Effector CD4-positive, alpha-beta T cell (primary cell): ENCODE results near the gene KRTAP20-2.

Experiments
- DNase-seq: peaks from one replicate; pipeline ENCODE4 v3.0.0-alpha.2; 2020

The KRTAP20-2 gene

GRCh38 chr21:30676737-30677136 is 41.7 kb downstream of the KRTAP20-2 start:
- DNase-seq, result no peak

- no peak for DNase-seq
Measured at GRCh38 chr21:30680586-30680985, 45.6 kb downstream of the KRTAP20-2 start.

GRCh38 chr21:30684506-30684905 is 49.5 kb downstream of the KRTAP20-2 start:
- no peak for DNase-seq
